ENCODE results near the gene PLB1. TPM values are rescaled to one million over a fixed set of nuclear protein-coding genes. Genes with fewer than 3 reads are reported as not detected.
A peak's percentile ranks its signal among the peaks of the same experiment; 100 is the strongest.

PLB1 gene
- polyA plus RNA-seq, 2 of the 4 experiments (the other 2 are of a cell fraction) = 0.26 to 1.4 TPM

- ChIA-PET CTCF (interaction anchor here (0.7 to 1.1 kb wide), 3 partner anchors 9 to 1237 kb away, joined by 3 read pairs; no protein-coding TSS in a partner anchor), POLR2A (no interaction called here)
- DNase-seq (ENCODE audit: low read depth in 1 of 2, low spot score in 1 of 2) = no peak
- peaks cover 10% of the 10 kb centered on the region for H3K4me1 ChIP-seq
- peaks cover 4% of the 10 kb centered on the region; the same call in 1 of the 3 replicates for H3K9me3 ChIP-seq
- no peak overlapping the region for H3K4me3 ChIP-seq
- H3K4me2 ChIP-seq = no peak overlapping the region
- FAIRE-seq = peak; percentile 36
- 52% methylated on average over 2 of the region's 2 CpGs for WGBS (ENCODE audit: missing lambda C conversion rate)
- no peak for ATAC-seq
- no peak overlapping the region for H3K27ac ChIP-seq
- TF ChIP-seq CHD4 (IDR thresholded peaks at IDR 0.05; ENCODE audit: borderline replicate concordance) = no peak
- TF ChIP-seq ZNF302 (CRISPR knock-in tag; IDR thresholded peaks at IDR 0.05) = no peak
- no peak for TF ChIP-seq ELK1 (IDR thresholded peaks at IDR 0.05; ENCODE audit: low read depth, low read length)
- TF ChIP-seq TP53 (CRISPR knock-in tag; IDR thresholded peaks at IDR 0.05) = no peak
- TF ChIP-seq FOSB (CRISPR knock-in tag; IDR thresholded peaks at IDR 0.05) = no peak
- TF ChIP-seq CBX8 (IDR thresholded peaks at IDR 0.05) = no peak
- TF ChIP-seq USF2 (IDR thresholded peaks at IDR 0.05) = no peak
- no peak for TF ChIP-seq PHF8 (IDR thresholded peaks at IDR 0.05; ENCODE audit: borderline replicate concordance, low read depth)
- no peak for TF ChIP-seq MAX (IDR thresholded peaks at IDR 0.05)
- no peak for TF ChIP-seq NPAS2 (CRISPR knock-in tag; IDR thresholded peaks at IDR 0.05; ENCODE audit: borderline replicate concordance)
- TF ChIP-seq RCOR1 (IDR thresholded peaks at IDR 0.05; ENCODE audit: low read depth, low read length) = no peak
- no peak for TF ChIP-seq MAFK (IDR thresholded peaks at IDR 0.05; ENCODE audit: partially characterized antibody)
- TF ChIP-seq EP300 (IDR thresholded peaks at IDR 0.05) = no peak
- TF ChIP-seq FOSL2 (IDR thresholded peaks at IDR 0.05) = no peak
- no peak for TF ChIP-seq FOSL2 (CRISPR knock-in tag; IDR thresholded peaks at IDR 0.05)
- TF ChIP-seq HEYL (CRISPR knock-in tag; IDR thresholded peaks at IDR 0.05) = no peak
- TF ChIP-seq HOXB13 (CRISPR knock-in tag; IDR thresholded peaks at IDR 0.05; ENCODE audit: low read depth) = no peak
- no peak for TF ChIP-seq NR3C1 (IDR thresholded peaks at IDR 0.05)
- TF ChIP-seq ZC3H11A (IDR thresholded peaks at IDR 0.05) = no peak
- no peak for TF ChIP-seq ZFP36 (IDR thresholded peaks at IDR 0.05; ENCODE audit: borderline replicate concordance, partially characterized antibody)
- TF ChIP-seq KDM5A (IDR thresholded peaks at IDR 0.05) = no peak
These were observed 14.3 kb downstream of the PLB1 start for GRCh38 chr2:28510184-28510583.

GRCh38 chr2:28511871-28512606 lies 16.2 kb downstream of the PLB1 start:
- FAIRE-seq (no peak), DNase-seq (ENCODE audit: low read depth in 1 of 2, low spot score in 1 of 2) (no peak), ATAC-seq (no peak)
- H3K4me3 ChIP-seq = no peak overlapping the region
- ChIA-PET CTCF (interaction anchor here (0.9 kb wide), 1 partner anchor 19 kb away, joined by 7 read pairs; no protein-coding TSS in a partner anchor), POLR2A (no interaction called here)
- H3K4me1 ChIP-seq = peaks cover 10% of the 10 kb centered on the region
- TF ChIP-seq HOXB5 (CRISPR knock-in tag; IDR thresholded peaks at IDR 0.05) (no peak), FOSB (CRISPR knock-in tag; IDR thresholded peaks at IDR 0.05) (no peak), FOSL2 (IDR thresholded peaks at IDR 0.05) (no peak), FOSL2 (CRISPR knock-in tag; IDR thresholded peaks at IDR 0.05) (no peak), GATA3 (IDR thresholded peaks at IDR 0.05; ENCODE audit: borderline replicate concordance) (no peak), HEYL (CRISPR knock-in tag; IDR thresholded peaks at IDR 0.05) (no peak)
- WGBS (ENCODE audit: missing lambda C conversion rate) = 26% methylated on average over 2 of the region's 2 CpGs
- peaks cover 4% of the 10 kb centered on the region; the same call in 1 of the 3 replicates for H3K9me3 ChIP-seq
- H3K4me2 ChIP-seq = no peak overlapping the region
- H3K27ac ChIP-seq = no peak overlapping the region

- ChIA-PET CTCF (no interaction called here), POLR2A (no interaction called here)
- Histone ChIP-seq H3K4me3 (no peak overlapping the region), H3K9me3 (peaks cover 4% of the 10 kb centered on the region; the same call in 1 of the 3 replicates), H3K27ac (no peak overlapping the region), H3K4me2 (no peak overlapping the region), H3K4me1 (peaks cover 10% of the 10 kb centered on the region)
- 7% methylated on average over 1 of the region's 1 CpG for WGBS (ENCODE audit: missing lambda C conversion rate)
- ATAC-seq (no peak), DNase-seq (ENCODE audit: low read depth in 1 of 2, low spot score in 1 of 2) (no peak), FAIRE-seq (no peak)
- TF ChIP-seq HOXA7 (CRISPR knock-in tag; IDR thresholded peaks at IDR 0.05) = no peak
These were observed 16.7 kb downstream of the PLB1 start for GRCh38 chr2:28512607-28512965.

Measured in A549 (cell line).